ENCODE measurements around the gene SOBP. TPM values are rescaled to one million over a fixed set of nuclear protein-coding genes. Genes with fewer than 3 reads are reported as not detected.

SOBP gene
- polyA plus RNA-seq, 1 donor = 4.6 TPM

DNA sequence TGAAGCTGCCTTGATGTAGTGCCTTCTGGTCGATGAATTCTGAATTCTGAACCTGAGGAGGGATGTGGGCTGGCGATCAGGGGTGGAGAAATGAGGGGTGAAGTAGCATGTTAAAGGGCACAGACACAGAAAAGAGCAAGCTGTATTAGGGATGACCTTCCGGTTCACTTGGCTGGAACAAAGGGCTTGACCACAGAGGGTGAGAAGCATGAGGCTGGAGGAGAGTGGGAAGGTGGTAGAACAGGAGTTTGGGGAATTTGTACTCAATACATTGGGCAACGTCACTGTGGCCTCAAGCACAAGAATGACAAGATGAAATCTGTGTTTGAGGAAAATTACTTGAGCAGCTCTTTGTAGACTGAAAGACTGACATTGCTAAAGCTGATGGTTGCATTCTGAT is 155.8 kb downstream of the SOBP start:
- Histone ChIP-seq H3K27me3 (ENCODE audit: control insufficient read depth, insufficient read depth, low read length) (peaks cover 1% of the 10 kb centered on the region), H3K9me3 (ENCODE audit: control insufficient read depth, low read depth, low read length) (no peaks in the 10 kb centered on the region), H3K27ac (ENCODE audit: low read length) (no peak overlapping the region), H3K36me3 (ENCODE audit: control insufficient read depth, insufficient read depth, low read length) (peaks cover 3% of the 10 kb centered on the region), H3K4me3 (ENCODE audit: low read length) (no peak overlapping the region), H3K4me1 (ENCODE audit: control insufficient read depth, insufficient read depth, low read length) (no peaks in the 10 kb centered on the region)
- no peak for DNase-seq
- no CpG with 5 or more reads among the region's 4 CpGs for WGBS (ENCODE audit: insufficient coverage, low lambda C conversion rate)

DNA sequence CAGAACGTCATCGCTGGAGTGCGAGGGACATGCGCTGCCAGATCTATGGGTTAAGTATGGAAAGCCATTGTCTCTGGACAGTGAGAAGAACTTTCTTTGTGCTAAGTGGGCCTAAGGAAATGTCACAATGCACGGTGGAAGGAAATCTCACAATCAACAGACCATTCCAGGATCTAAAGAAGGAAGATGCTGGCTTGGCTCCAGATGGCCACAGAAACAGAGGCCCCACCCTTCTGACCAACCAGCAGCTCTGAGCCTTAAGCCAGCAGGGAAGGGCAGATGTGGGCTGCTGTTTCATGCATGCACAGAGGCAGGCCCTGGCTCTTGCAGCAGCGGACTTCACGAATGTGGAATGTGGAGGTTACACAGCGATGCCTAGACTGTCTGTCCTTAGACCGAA is 156.3 kb downstream of the SOBP start:
- Histone ChIP-seq H3K9me3 (ENCODE audit: control insufficient read depth, low read depth, low read length) (no peaks in the 10 kb centered on the region), H3K4me1 (ENCODE audit: control insufficient read depth, insufficient read depth, low read length) (no peaks in the 10 kb centered on the region), H3K36me3 (ENCODE audit: control insufficient read depth, insufficient read depth, low read length) (peaks cover 3% of the 10 kb centered on the region), H3K4me3 (ENCODE audit: low read length) (no peak overlapping the region), H3K27me3 (ENCODE audit: control insufficient read depth, insufficient read depth, low read length) (no peaks in the 10 kb centered on the region), H3K27ac (ENCODE audit: low read length) (no peak overlapping the region)
- no peak for DNase-seq
- no CpG with 5 or more reads among the region's 9 CpGs for WGBS (ENCODE audit: insufficient coverage, low lambda C conversion rate)

DNA sequence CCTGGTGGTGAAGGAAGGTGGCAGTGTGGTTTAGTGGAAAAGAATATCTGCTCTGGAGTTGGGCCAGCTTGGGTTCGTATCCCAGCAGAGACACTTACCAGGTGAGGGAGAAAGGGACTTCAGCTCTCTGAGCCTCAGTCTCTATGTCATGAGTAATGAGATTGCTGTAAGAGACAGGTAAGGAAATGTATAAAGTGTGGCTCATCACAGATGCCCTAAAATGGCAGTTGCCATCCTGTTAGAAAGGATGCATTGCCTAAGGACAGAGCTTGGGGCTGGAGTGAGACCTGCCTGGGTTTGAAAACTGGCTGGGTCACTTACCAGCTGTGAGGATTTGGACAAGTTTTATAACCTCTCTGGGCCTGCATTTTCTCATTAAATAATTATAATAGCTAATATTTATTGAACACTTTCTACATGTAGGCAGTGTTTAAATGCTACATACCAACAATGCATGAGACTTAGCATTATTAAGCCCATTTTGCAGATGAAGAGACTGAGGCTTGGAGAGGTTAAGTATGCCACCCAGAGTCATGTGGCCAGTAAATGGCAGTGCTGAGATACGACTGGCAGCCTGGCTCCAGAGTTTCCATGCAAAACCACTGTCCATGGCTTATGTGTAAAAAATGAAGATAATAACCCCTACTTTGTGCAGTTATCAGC is 157.0 kb downstream of the SOBP start:
- Histone ChIP-seq H3K4me1 (ENCODE audit: control insufficient read depth, insufficient read depth, low read length) (no peaks in the 10 kb centered on the region), H3K4me3 (ENCODE audit: low read length) (no peak overlapping the region), H3K36me3 (ENCODE audit: control insufficient read depth, insufficient read depth, low read length) (no peaks in the 10 kb centered on the region), H3K27me3 (ENCODE audit: control insufficient read depth, insufficient read depth, low read length) (no peaks in the 10 kb centered on the region), H3K9me3 (ENCODE audit: control insufficient read depth, low read depth, low read length) (no peaks in the 10 kb centered on the region), H3K27ac (ENCODE audit: low read length) (no peak overlapping the region)
- WGBS (ENCODE audit: insufficient coverage, low lambda C conversion rate) = no CpG with 5 or more reads among the region's 2 CpGs
- no peak for DNase-seq

DNA sequence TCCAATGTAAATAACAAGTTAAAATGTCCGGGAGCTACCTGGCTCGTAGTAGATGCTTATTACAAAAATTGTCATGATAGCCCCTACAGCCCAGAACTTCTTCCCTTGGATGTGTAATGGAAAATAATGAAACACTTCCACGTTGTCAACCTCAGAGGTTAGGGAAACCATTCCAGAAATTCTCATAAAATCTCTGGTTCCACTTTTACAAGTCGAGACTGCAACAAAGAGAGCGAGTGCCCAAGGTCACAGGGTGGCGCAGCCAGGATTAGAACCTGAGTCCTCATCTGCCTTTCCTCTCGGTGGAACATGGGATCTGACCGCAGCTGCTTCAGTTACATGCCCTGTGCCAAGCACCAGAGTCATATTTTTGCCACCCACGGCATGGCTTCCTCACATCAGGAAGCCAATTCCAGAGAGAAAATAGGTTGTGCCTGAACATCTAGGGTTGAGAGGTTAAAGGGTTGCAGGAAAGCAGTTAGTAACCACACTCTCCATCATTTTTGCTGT is 157.6 kb downstream of the SOBP start:
- Histone ChIP-seq H3K9me3 (ENCODE audit: control insufficient read depth, low read depth, low read length) (no peaks in the 10 kb centered on the region), H3K27ac (ENCODE audit: low read length) (no peak overlapping the region)
- no CpG with 5 or more reads among the region's 9 CpGs for WGBS (ENCODE audit: insufficient coverage, low lambda C conversion rate)

DNA sequence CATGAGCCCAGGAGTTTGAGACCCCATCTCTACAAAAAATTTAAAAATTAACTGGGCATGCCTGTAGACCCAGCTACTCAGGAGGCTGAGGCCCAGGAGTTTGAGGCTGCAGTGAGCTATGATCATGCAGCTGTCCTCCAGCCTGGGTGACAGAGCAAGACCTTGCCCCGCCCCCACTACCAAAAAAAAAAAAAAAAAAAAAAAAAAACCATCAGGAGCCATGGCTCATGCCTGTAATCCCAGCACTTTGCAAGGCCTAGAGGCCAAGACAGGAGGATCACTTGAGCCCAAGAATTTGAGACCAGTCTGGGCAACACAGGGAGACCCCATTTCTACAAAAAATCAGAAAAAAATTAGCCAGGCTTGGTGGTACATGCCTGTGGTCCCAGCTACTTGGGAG is 159.1 kb downstream of the SOBP start:
- H3K27me3 ChIP-seq (ENCODE audit: control insufficient read depth, insufficient read depth, low read length) = no peaks in the 10 kb centered on the region
- no peak overlapping the region for H3K27ac ChIP-seq (ENCODE audit: low read length)
- H3K9me3 ChIP-seq (ENCODE audit: control insufficient read depth, low read depth, low read length) = no peaks in the 10 kb centered on the region
- H3K4me1 ChIP-seq (ENCODE audit: control insufficient read depth, insufficient read depth, low read length) = no peaks in the 10 kb centered on the region
- WGBS (ENCODE audit: insufficient coverage, low lambda C conversion rate) = no CpG with 5 or more reads among the region's 1 CpG
- no peak overlapping the region for H3K4me3 ChIP-seq (ENCODE audit: low read length)
- no peak for DNase-seq
- no peaks in the 10 kb centered on the region for H3K36me3 ChIP-seq (ENCODE audit: control insufficient read depth, insufficient read depth, low read length)

More for the DNA sequence above, 157.6 kb downstream of the SOBP start:
- Histone ChIP-seq H3K4me3 (ENCODE audit: low read length) (no peak overlapping the region), H3K36me3 (ENCODE audit: control insufficient read depth, insufficient read depth, low read length) (no peaks in the 10 kb centered on the region), H3K4me1 (ENCODE audit: control insufficient read depth, insufficient read depth, low read length) (no peaks in the 10 kb centered on the region), H3K27me3 (ENCODE audit: control insufficient read depth, insufficient read depth, low read length) (no peaks in the 10 kb centered on the region)
- DNase-seq = no peak

DNA sequence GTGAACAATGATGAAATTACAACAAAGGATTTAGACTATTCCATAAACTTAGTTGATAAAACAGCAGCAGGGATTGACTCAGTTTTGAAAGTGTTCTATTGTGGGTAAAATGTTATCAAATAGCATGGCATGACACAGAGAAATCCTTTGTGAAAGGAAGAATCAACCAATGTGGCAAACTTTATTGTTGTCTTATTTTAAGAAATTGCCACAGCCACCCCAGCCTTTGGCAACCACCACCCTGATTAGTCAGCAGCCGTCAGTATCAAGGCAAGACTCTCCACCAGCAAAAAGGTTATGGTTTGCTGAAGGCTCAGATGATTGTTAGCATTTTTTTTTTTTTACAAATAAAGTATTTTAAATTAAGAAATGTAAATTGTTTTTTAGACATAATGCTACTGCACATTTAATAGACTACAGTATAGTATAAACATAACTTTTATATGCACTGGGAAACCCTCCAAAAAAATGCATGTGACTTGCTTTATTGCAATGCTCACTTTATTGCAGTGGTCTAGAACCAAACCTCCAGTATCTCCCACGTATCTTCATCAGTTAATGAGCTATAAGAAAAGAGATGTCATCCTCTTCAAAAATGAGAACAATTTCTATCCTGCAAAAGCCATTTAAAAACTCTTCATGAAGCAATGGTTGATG is 162.7 kb downstream of the SOBP start:
- no peak for DNase-seq
- H3K36me3 ChIP-seq (ENCODE audit: control insufficient read depth, insufficient read depth, low read length) = no peaks in the 10 kb centered on the region
- no peaks in the 10 kb centered on the region for H3K27me3 ChIP-seq (ENCODE audit: control insufficient read depth, insufficient read depth, low read length)
- WGBS (ENCODE audit: insufficient coverage, low lambda C conversion rate) = 60% methylated on average over 1 of the region's 2 CpGs
- H3K4me3 ChIP-seq (ENCODE audit: low read length) = no peak overlapping the region
- H3K9me3 ChIP-seq (ENCODE audit: control insufficient read depth, low read depth, low read length) = no peaks in the 10 kb centered on the region
- no peaks in the 10 kb centered on the region for H3K4me1 ChIP-seq (ENCODE audit: control insufficient read depth, insufficient read depth, low read length)
- H3K27ac ChIP-seq (ENCODE audit: low read length) = no peak overlapping the region

DNA sequence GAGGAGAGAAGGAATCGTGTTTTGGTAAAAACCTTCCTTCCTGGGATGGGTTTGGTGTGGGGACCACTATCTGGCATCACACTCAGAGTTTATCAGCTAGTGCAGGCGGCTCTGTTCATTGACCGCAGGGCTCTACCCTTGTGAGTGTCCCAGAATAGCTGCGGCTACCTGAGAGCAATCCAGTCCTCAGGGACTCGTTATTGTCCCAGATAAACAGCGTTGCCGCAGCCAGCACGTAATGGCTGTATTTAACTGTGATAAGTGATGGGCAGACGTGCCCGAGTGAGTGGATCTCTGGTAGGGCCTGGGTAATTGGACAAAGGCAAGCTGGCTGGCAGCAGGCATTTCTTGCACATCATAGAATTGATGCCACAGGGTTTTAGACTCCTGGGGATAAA is 163.3 kb downstream of the SOBP start:
- no peaks in the 10 kb centered on the region for H3K27me3 ChIP-seq (ENCODE audit: control insufficient read depth, insufficient read depth, low read length)
- no CpG with 5 or more reads among the region's 10 CpGs for WGBS (ENCODE audit: insufficient coverage, low lambda C conversion rate)
- no peak overlapping the region for H3K27ac ChIP-seq (ENCODE audit: low read length)
- DNase-seq = no peak
- no peaks in the 10 kb centered on the region for H3K4me1 ChIP-seq (ENCODE audit: control insufficient read depth, insufficient read depth, low read length)
- H3K36me3 ChIP-seq (ENCODE audit: control insufficient read depth, insufficient read depth, low read length) = no peaks in the 10 kb centered on the region
- H3K4me3 ChIP-seq (ENCODE audit: low read length) = no peak overlapping the region
- H3K9me3 ChIP-seq (ENCODE audit: control insufficient read depth, low read depth, low read length) = no peaks in the 10 kb centered on the region

DNA sequence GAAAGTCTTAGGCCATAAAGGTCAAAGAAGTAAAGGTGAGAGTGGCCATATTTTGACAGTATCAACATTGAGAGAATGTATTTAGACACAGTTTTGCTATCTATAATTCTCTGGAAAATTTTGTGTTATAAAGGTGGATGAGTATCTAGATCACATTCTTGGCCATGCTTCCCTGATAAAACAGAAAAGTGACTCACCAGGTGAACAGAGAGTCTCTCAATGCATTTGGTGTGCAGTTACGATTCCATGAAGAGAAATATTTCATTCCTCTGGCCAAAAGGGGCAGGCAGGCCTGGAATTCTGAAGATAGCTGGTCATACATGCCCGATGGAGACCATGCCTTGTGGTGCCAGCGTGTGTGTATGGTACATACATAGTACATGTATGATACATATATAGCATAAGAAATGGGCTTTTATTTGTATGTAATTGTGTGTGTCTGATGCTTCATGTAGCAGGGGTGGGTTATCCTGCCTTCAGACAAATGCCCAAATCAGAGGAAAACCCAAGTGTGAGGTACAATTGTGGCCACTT is 164.0 kb downstream of the SOBP start:
- WGBS (ENCODE audit: insufficient coverage, low lambda C conversion rate) = no CpG with 5 or more reads among the region's 3 CpGs

DNA sequence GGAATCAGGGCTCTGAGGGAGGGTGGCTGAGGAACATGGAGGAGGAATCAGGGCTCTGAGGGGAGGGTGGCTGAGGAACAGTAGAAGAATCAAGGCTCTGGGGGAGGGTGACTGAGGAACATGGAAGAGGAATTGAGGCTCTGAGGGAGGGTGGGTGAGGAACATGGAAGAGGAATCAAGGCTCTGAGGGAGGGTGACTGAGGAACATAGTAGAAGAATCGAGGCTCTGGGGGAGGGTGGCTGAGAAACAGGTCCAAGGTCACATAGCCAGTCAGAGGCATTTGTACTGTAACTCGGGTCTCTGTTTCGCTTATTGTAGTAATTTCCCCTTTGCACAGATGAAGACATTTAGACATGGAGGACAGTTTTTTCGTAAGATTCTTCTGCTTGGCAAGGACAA is 164.8 kb downstream of the SOBP start:
- Histone ChIP-seq H3K27ac (ENCODE audit: low read length) (no peak overlapping the region), H3K4me3 (ENCODE audit: low read length) (no peak overlapping the region), H3K4me1 (ENCODE audit: control insufficient read depth, insufficient read depth, low read length) (no peaks in the 10 kb centered on the region), H3K9me3 (ENCODE audit: control insufficient read depth, low read depth, low read length) (no peaks in the 10 kb centered on the region), H3K36me3 (ENCODE audit: control insufficient read depth, insufficient read depth, low read length) (no peaks in the 10 kb centered on the region), H3K27me3 (ENCODE audit: control insufficient read depth, insufficient read depth, low read length) (no peaks in the 10 kb centered on the region)
- no CpG with 5 or more reads among the region's 4 CpGs for WGBS (ENCODE audit: insufficient coverage, low lambda C conversion rate)
- no peak for DNase-seq

More for the DNA sequence above, 164.0 kb downstream of the SOBP start:
- Histone ChIP-seq H3K4me3 (ENCODE audit: low read length) (no peak overlapping the region), H3K9me3 (ENCODE audit: control insufficient read depth, low read depth, low read length) (no peaks in the 10 kb centered on the region), H3K27me3 (ENCODE audit: control insufficient read depth, insufficient read depth, low read length) (no peaks in the 10 kb centered on the region), H3K27ac (ENCODE audit: low read length) (no peak overlapping the region), H3K36me3 (ENCODE audit: control insufficient read depth, insufficient read depth, low read length) (no peaks in the 10 kb centered on the region), H3K4me1 (ENCODE audit: control insufficient read depth, insufficient read depth, low read length) (no peaks in the 10 kb centered on the region)
- no peak for DNase-seq

DNA sequence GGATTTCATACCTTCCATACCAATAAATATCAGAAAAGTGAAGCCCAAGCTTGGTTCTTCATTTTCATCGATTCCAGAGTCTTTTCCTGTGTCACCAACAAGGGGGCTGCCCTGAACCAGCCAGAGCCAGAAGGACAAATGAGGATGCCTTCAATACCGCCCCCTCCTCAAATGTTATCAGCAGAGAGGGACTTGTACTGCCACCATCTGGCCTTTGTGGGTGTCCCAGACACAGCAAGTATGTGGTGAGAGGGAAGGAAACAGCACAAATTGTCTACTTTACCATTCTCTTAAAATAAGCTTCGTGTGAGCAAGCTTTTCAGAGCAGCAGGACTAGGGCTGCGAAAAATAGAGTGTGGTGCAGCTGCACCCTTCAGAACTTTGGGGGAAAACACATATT is 165.3 kb downstream of the SOBP start:
- no CpG with 5 or more reads among the region's 4 CpGs for WGBS (ENCODE audit: insufficient coverage, low lambda C conversion rate)

More for the DNA sequence above, 165.3 kb downstream of the SOBP start:
- DNase-seq = no peak
- Histone ChIP-seq H3K4me1 (ENCODE audit: control insufficient read depth, insufficient read depth, low read length) (no peaks in the 10 kb centered on the region), H3K36me3 (ENCODE audit: control insufficient read depth, insufficient read depth, low read length) (no peaks in the 10 kb centered on the region), H3K27me3 (ENCODE audit: control insufficient read depth, insufficient read depth, low read length) (no peaks in the 10 kb centered on the region), H3K4me3 (ENCODE audit: low read length) (no peak overlapping the region), H3K27ac (ENCODE audit: low read length) (no peak overlapping the region), H3K9me3 (ENCODE audit: control insufficient read depth, low read depth, low read length) (no peaks in the 10 kb centered on the region)

Data from large intestine (tissue), 3 donors.